Stimulated activated CD4-positive, alpha-beta T cell treated with anti-CD3 and anti-CD28 coated beads, TNF-alpha, amount 100 ng/mL, for 4 hours (primary cell): ENCODE measurements around the gene BACH2.

Experiments used
- DNase-seq, 3 experiments: peaks; one replicate each; pipeline ENCODE4 v3.0.0-alpha.2; 2020; ENCODE audit warnings: low read depth in 3 of 3

The BACH2 gene

DNA sequence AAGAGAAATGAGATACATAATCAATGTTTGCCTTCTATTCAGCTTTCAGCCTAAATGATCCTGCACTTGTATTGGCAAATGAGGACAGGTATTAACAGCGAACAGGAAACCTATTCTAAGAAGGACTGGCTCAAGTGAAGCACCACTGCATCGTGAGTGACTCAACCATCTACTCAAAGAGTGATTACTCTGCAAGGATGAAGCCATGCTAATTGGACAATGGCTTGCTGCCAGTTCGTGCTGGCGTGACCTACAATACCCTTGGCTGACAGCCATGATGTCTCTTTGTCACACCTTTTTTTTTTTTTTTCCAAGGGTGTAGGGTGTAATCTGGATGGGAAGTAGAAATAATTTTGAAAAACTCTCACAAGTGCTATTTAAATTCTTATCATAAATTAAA, 297.5 kb downstream of the BACH2 start:
- no peak for DNase-seq

GRCh38 chr6:89997456-89998445, 298.9 kb downstream of the BACH2 start:
- DNase-seq: no peak

GRCh38 chr6:89993411-89993810, 303.2 kb downstream of the BACH2 start:
- DNase-seq: no peak

DNA sequence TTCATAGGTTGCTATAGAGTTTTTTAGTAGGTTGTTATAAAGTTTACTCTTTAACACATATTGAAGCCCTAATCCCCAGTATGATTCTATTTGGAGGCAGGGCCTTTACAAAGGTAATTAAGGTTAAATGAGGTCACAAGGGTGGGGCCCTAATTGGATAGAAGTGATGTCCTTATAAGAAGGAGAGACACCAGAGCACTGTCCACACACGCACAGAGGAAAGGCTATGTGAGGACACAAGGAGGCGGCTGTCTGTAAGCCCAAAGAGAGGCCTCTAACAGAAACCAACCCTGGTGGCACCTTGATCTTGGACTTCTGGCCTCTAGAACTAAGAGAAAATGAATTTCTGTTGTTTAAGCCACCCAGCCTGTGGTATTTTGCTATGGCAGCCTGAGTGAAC, 303.8 kb downstream of the BACH2 start:
- DNase-seq: no peak

GRCh38 chr6:89989742-89990141, 306.9 kb downstream of the BACH2 start:
- no peak for DNase-seq

GRCh38 chr6:89987830-89988229, 308.8 kb downstream of the BACH2 start:
- no peak for DNase-seq

GRCh38 chr6:89987140-89987539, 309.5 kb downstream of the BACH2 start:
- DNase-seq: no peak

DNA sequence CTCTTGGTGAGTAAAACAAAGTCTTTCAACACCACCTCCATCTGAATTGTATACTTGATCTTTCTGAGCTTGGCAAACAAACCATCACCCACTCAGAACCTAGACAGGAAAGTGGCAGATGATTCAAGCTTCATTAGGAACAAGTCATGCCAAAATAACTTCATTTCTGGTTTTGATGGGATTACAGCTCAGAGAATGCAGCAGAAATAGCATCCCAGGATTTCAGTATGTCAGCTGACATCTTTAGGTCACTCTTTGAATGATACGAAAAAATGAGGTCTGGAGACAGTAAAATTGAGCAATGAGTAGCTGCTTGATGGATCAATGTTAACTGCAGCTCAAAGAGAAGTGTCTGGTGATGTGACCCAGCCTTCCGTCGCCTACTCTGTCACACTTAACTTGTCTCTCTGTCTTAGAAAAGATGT, 310.0 kb downstream of the BACH2 start:
- DNase-seq: no peak

GRCh38 chr6:89985751-89986493, 310.7 kb downstream of the BACH2 start:
- DNase-seq: no peak

DNA sequence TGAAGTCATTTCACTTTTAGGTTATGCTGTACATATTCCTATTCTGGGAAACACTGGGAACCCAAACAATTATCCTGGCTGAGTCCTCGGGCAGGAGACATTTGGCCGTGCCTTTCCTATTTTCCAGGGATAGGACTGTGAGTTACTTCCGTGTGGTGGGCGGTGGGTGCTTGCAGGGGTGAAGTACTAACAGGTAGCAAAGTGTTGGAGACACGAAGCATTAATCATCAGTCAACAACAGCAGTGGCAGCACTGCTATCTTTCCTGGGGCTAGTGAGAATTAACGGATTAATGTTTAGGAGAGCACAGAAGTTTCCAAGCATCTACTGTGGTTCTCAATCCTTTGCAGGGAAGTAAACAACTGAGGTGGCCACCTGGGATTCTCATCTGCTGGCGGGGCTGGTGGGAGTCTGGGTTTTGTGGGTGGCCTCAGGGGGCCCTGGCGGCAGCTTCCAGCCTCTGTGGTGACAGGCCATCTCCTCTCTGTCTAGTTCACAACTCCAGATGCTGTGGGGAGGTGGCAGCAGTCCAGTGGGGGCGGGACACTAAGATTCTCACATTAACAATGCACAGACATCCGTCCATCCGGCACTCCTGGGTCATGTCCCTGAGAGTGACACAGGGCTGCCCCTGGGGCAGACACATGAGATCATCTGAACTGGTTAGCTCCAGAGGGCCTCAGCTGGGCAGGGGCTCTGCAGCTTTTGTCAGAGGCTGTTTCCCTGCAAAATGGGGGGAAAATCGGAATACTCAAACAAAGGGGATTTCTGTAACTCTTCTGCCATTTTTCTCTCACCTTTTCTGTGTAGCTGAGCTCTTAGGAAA, 311.5 kb downstream of the BACH2 start:
- no peak for DNase-seq

DNA sequence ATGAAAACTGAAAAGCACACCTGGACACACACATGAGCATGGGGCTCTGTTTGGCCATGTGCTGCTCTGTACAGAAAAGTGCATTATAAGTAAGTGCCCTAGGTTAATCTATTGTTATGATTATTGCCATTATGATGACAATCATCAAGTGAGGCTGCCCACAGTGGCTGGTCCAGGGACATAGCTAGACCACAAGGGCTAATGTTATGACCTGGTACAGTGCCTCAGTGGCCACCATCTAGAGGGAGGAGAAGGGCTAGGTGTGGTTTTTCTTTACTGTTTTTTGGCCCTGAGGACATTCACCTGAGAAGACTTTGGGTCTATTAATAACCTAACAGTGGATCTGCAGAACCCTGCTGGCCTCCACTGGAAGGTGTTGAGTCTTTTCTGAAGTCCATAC, 316.3 kb downstream of the BACH2 start:
- no peak for DNase-seq

DNA sequence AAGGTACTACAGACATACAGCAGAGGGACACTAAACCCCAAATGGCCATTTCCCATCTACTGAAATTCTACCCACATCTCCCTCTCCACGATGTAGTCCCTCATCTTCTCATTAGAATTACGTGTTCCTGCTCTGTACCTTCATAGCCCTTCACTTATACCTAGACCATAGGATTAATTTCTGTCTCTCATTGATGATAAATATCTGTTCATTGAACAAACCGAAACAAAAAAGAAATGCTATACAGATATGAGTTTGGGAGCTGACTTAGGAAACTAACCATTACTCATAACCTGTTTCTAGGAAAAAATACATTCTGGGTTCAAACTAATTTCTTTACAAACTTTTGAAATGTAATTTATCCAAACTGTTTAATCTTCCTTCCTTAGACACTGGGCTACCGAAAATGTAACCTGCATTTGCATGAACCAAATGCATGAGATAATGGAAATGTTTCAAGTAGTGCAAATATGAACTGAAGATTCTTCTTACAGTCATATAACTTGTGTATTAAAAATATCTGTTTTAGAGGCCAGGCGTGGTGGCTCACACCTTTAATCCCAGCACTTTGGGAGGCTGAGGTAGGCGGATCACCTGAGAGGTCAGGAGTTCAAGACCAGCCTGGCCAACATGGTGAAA, 317.0 kb downstream of the BACH2 start:
- DNase-seq: no peak

DNA sequence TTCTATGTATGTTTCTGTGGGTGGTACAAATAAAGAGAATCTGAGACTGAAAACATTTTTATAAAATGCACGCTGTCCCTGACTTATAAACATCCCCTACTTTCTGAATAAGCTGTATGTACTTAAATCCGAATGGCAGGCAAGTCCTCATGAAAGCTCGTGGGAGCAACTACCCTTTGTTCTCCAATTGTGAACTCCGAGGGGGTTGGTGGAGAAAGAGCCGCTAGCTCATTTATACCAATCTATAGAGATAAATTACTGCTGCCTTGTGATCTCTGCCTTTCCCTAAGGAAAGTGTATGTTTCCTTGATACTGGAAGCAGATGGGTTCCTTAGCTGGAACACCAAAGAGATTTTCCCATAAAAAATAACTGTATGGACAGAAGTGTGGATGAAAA, 317.9 kb downstream of the BACH2 start:
- DNase-seq: no peak

DNA sequence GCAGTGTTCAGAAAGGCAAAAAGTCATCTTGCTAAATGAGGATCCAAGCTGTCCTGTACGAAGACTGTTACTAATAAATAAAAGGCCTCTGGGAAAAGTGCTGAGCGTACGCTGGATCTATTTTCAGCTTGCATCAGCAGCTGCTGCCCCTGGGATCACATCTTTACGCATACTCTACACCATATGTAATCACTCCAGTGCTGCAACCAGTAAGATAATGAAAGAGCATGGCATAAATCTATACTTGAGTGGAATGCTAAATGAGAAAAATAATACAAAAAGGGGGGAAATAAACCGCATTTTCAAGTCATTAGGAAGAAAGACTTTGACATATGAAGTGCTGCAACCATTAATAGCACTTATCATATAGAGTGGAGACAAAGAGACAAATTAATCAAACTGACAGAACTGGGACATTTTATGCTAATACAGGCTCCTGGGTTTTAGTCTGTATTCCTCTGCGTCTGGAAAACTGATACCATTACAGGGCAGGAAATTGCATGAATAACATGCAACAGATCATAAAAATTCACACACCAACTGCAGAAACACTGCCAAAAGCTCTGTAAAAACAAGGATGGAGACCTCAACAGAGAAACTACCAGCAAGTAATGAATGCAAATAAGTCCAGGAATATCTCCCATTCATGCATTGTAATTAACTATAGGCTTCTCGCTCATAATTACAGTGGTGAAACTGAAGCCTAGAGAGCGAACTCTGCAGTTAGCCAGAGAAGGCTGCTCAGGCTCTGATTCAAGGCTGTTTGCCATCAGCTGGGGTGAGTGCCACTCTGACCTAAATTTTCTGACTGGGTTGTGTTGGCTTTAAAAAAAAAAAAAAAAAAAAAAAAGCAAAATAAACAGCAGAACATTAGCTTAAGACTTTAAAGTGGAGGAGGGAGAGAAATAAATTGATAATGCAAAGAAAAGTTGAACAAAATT, 318.6 kb downstream of the BACH2 start:
- no peak for DNase-seq

GRCh38 chr6:89976694-89977020, 320.0 kb downstream of the BACH2 start:
- DNase-seq: no peak

- DNase-seq: no peak
Observed at GRCh38 chr6:89975991-89976693, 320.5 kb downstream of the BACH2 start.

GRCh38 chr6:89975366-89975765, 321.3 kb downstream of the BACH2 start:
- DNase-seq: no peak

DNA sequence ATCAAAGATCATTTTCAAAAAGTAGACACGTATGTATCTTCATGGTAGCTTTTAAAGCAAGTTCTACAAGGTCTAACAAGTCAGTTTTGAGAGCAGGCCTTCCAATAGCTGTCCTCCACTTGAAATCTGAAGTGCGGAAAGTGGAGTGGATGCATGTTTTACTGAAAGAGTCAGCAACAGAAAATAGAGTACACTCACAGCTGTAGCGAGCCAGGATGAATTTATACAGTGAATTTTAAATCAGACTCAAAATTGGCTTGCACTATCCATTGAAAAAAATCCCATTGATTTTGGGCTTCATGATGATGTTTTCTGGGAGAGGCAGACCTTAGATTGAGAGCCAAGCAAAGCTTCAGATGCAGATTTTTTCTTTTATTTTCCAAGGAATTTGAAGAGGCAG, 321.8 kb downstream of the BACH2 start:
- no peak for DNase-seq

- no peak for DNase-seq
Observed at GRCh38 chr6:89972025-89972381, 324.6 kb downstream of the BACH2 start.
